HG03039 (cell line): Measurements from ENCODE around the gene TLE3.
"Not testable (repeated sequence)": the region's sequence is repeated elsewhere in the genome, so short reads cannot be mapped to it uniquely, and the experiment has no call there.

Experiments
- ATAC-seq: cut with Tn5 transposase; IDR thresholded peaks from one replicate; pipeline ENCODE4 v1.9.1; 2021; ENCODE audit warnings: mild to moderate bottlenecking, moderate library complexity; ENCODE audit not compliant: unreplicated experiment

TLE3 gene

GRCh38 chr15:70097321-70098152 is at the start of gene TLE3:
TSS of gene TLE3 (minus strand) at chr15:70097917. CDS start at chr15:70096798, 1,119 bp downstream.
- ATAC-seq = peak; percentile 40

- ATAC-seq = no peak
These were observed 49.6 kb upstream of the TLE3 start for GRCh38 chr15:70147178-70147760.

DNA sequence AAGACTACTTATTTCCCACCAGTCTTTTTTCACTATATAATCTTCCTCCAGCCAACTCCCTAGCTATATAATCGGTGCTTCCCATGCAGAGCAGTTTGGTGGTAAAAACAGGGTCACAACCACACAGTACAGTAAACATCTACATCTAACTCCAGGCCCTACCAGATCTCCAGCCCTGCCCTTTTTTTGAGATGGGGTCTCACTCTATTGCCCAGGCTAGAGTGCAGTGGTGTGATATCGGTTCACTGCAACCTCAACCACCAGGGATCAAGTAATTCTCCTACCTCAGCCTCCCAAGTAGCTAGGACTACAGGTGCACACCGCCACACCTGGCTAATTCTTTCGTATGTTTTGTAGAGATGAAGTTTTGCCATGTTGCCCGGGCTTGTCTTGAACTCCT is 49.1 kb upstream of the TLE3 start:
- no peak for ATAC-seq

DNA sequence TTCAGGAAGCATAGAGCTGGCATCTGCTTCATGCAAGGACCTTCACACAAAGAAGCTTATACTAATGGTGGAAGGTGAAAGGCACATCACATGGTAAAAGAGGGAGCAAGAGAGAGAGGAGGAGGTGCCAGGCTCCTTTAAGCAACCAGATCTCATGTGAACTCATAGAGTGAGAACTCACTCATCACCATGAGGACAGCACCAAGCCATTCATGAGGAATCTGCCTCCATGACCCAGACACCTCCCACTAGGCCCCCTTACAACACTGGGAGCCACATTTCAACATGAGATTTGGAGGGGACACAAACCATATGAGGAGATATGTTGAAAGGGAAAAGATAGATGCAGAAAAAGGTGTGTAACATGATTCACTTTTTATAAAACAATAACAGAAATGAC is 48.4 kb upstream of the TLE3 start:
- ATAC-seq = no peak

DNA sequence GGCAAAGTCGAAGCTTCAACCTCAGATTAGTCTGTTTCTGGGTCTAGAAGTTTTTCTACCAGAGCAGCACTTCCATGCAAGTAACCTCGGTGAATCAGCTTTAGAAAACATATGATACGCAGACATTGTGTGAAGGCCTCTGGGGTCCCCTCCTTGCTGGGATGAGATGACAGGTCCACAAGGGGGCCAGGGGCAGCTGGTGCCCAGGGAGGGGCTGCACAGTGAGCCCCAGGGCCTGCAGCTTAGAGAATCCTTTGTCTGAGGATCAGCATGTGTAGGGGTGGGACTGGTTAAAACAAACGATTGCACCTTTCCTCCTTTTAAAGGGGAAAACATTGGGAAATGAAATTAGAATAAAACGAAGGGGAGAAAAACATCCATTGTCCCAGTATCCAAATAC is 47.5 kb upstream of the TLE3 start:
- no peak for ATAC-seq

- no peak for ATAC-seq
These were observed 44.8 kb upstream of the TLE3 start for GRCh38 chr15:70142322-70143191.

DNA sequence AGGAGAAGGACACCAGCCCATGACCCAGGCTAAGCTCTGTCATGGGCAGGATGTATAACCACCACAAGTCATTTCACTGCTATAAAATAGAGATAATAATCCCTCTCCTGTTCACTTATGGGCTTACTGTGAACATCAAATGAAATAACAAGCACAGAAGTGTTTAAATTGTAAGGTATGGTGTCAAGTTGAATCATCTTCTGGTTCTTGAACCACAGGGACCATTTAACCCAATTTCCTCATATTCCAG is 44.3 kb upstream of the TLE3 start:
- ATAC-seq = no peak

GRCh38 chr15:70141376-70142071 is 43.8 kb upstream of the TLE3 start:
- ATAC-seq = no peak

GRCh38 chr15:70140543-70141375 is 43.0 kb upstream of the TLE3 start:
- ATAC-seq = no peak

- no peak for ATAC-seq
These were observed 42.4 kb upstream of the TLE3 start for GRCh38 chr15:70140025-70140542.

GRCh38 chr15:70137967-70138366 is 40.2 kb upstream of the TLE3 start:
- no peak for ATAC-seq

GRCh38 chr15:70137021-70137420 is 39.3 kb upstream of the TLE3 start:
- not testable (repeated sequence) for ATAC-seq

DNA sequence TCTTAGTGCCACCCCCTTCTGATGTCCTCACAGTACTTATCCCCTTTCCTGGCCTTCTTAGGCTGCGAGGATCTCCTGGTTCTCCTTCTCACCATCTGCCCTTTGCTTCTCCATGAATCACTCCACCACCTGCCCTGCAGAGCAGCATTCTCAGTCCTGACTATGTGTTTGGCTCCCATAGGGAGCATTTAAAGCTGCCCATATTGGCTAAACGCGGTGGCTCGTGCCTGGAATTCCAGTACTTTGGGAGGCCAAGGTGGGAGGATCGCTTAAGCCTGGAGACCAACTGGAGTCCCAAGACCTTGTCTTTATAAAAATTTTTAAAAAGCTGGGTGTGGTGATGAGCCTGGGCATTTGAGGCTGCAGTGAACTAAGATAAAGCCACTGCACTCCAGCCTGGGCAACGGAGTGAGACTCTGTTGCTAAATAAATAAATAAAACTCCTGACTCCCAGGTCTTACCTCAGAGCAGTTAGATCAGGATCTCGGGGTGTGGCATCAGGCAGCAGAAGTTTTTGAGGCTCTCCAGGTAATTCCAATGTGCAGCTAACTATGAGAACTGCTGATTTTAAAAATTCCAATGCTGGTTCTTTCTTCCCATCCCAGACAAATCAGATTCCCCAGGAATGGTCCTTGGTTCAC is 36.2 kb upstream of the TLE3 start:
- no peak for ATAC-seq

- ATAC-seq = no peak
These were observed 35.6 kb upstream of the TLE3 start for GRCh38 chr15:70133296-70133695.

DNA sequence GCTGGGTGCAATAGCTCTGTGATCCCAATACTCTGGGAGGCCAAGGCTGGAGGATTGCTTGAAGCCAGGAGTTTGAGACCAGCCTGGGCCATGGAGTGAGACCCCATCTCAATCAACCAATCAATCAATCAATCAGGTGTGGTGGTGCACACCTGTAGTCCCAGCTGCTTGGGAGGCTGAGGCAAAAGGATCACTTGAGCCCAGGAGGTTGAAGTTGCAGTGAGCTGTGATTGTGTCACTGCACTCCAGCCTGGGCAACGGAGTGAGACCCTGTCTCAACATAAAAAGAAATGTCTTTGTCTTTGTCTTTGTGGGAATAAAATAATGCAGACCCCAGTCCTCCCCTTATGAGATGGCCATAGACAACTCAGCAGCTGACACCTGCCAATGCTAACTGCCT is 34.9 kb upstream of the TLE3 start:
- no peak for ATAC-seq

DNA sequence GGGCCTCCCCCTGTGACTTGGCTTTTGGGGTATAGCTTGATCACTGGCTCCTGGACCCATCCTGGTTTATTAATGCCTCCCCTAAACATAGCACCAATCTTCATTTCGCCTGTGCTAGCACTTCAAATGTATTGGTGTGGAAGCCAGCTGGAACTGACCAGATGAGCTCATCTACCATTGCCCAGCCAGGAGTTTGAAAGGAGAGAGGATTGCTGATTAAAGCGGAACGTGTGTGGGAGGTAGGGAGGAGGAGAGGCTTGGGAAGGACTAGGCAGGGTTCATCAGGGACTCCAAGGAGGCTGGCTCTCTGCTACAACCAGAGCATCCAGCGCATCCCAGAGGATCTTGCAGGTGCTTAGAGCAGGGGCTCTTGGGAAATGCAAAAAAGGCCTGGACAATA is 34.4 kb upstream of the TLE3 start:
- ATAC-seq = no peak

DNA sequence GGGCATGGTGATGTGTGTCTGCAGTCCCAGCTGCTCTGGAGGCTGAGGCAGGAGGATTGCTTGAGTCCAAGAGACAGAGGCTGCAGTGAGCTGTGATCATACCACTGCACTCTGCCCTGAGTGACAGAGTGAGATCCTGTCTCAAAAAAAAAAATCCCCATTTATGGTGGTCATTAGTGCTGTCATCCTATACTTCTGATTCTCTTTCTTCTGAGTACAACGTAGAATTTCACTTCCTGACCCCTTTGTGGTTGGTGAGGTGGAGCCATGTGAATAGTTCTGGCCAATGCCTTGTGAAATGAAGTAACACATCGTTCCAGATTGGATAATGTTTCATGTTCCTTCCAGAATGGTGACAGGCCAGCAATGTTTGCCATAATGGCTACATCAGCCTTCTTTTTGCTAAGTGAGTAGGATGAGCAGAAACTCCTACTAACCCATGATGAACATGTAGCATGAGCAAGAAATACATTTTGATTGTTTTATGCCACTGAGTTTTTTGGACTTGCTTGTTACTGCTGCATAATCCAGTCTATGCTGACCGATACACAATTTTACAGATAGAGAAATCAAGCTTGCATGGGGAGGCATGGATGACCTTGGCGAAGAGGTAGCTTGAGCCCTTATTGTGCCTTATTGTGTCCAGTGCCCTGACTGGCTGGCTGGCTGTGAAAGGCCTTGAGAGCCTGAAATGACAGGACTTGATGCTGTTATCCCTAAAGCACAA is 30.9 kb upstream of the TLE3 start:
- ATAC-seq = no peak

- ATAC-seq = no peak
These were observed 30.2 kb upstream of the TLE3 start for GRCh38 chr15:70127770-70128413.
